GM23248 (cell line): ENCODE measurements around the gene CARD11. TPM values are rescaled to one million over a fixed set of nuclear protein-coding genes. Genes with fewer than 3 reads are reported as not detected.

Experiments used
- DNase-seq: peaks from one replicate; pipeline ENCODE4 v3.0.0-alpha.2; 2015
- H2AFZ ChIP-seq: fragments of 200-600 bp; sonication (generic); 2 replicates; pipeline ENCODE4 v1.6.1; 2016; ENCODE audit warnings: antibody characterized with exemption
- H3F3A ChIP-seq: fragments of 200-600 bp; sonication (generic); 2 replicates; pipeline ENCODE4 v1.6.1; 2016; ENCODE audit warnings: mild to moderate bottlenecking, antibody characterized with exemption, mixed run types; ENCODE audit not compliant: insufficient read depth
- H3K27ac ChIP-seq: fragments of 200-600 bp; sonication (generic); 2 replicates; pipeline ENCODE4 v1.5.1; 2016; ENCODE audit warnings: mild to moderate bottlenecking
- H3K27me3 ChIP-seq: fragments of 200-600 bp; sonication (generic); replicated peaks from 2 replicates; pipeline ENCODE4 v1.6.1; 2016; ENCODE audit warnings: mild to moderate bottlenecking; ENCODE audit not compliant: insufficient read depth
- H3K36me3 ChIP-seq: fragments of 200-600 bp; sonication (generic); 2 replicates; pipeline ENCODE4 v1.6.1; 2016; ENCODE audit warnings: low read depth, mild to moderate bottlenecking
- H3K4me1 ChIP-seq: fragments of 200-600 bp; sonication (generic); 2 replicates; pipeline ENCODE4 v1.6.1; 2016; ENCODE audit warnings: mild to moderate bottlenecking; ENCODE audit not compliant: insufficient read depth
- H3K4me2 ChIP-seq: fragments of 200-600 bp; sonication (generic); one replicate; pipeline ENCODE4 v1.6.1; 2016; ENCODE audit warnings: mild to moderate bottlenecking; ENCODE audit not compliant: unreplicated experiment
- H3K4me3 ChIP-seq: fragments of 200-600 bp; sonication (generic); 2 replicates; pipeline ENCODE4 v1.5.1; 2016; ENCODE audit warnings: mild to moderate bottlenecking
- H3K79me2 ChIP-seq: fragments of 200-600 bp; sonication (generic); 2 replicates; pipeline ENCODE4 v1.6.1; 2016; ENCODE audit warnings: mild to moderate bottlenecking; ENCODE audit not compliant: insufficient read depth
- H3K9ac ChIP-seq: fragments of 200-600 bp; sonication (generic); 2 replicates; pipeline ENCODE4 v1.6.1; 2016; ENCODE audit warnings: mild to moderate bottlenecking
- H3K9me2 ChIP-seq: fragments of 200-600 bp; sonication (generic); 2 replicates; pipeline ENCODE4 v1.6.1; 2016; ENCODE audit warnings: mixed run types, mild to moderate bottlenecking, moderate library complexity; ENCODE audit not compliant: insufficient read depth
- H3K9me3 ChIP-seq: fragments of 200-600 bp; sonication (generic); one replicate; pipeline ENCODE4 v1.6.1; 2017; ENCODE audit warnings: low read depth
- H4K20me1 ChIP-seq: fragments of 200-600 bp; sonication (generic); 2 replicates; pipeline ENCODE4 v1.6.0; 2016; ENCODE audit not compliant: insufficient read depth
- EZH2 ChIP-seq: fragments of 200-600 bp; sonication (generic); IDR thresholded peaks from 2 replicates; pipeline ENCODE4 v1.6.1; 2018; ENCODE audit warnings: antibody characterized with exemption, mild to moderate bottlenecking; ENCODE audit not compliant: insufficient read depth, poor library complexity, severe bottlenecking
- EZH2phosphoT487 ChIP-seq: fragments of 200-600 bp; sonication (generic); IDR thresholded peaks from 2 replicates; pipeline ENCODE4 v1.6.1; 2018; ENCODE audit warnings: antibody characterized with exemption, moderate library complexity, mild to moderate bottlenecking, low read depth; ENCODE audit not compliant: insufficient read depth
- WGBS, 2 experiments: methylation state at CpG; one replicate each; pipeline ENCODE4 v1.1.6; 2015 to 2017; ENCODE audit warnings: low lambda C conversion rate in 2 of 2, low coverage in 1 of 2; ENCODE audit errors: missing lambda C conversion rate in 2 of 2; 5-methylcytosine and 5-hydroxymethylcytosine counted together
- in situ Hi-C: fragments of 300-500 bp; cut with MboI; formaldehyde crosslinking; loops from 2 replicates; pipeline ENCODE4 v1.15.0; 2020
- polyA plus RNA-seq: library from polyadenylated mRNA; unstranded; fragments of >200 nt; fragmentation: Nextera tagmentation; extraction: Ambion mirVana; gene quantifications from 2 replicates; pipeline ENCODE4 v1.2.1, GENCODE V29; 2016
- total RNA-seq: library from RNA; depleted of rRNA; stranded (reverse); fragments of >200 nt; shearing (Covaris generic); gene quantifications from 2 replicates; pipeline ENCODE4 v1.2.3, GENCODE V29; 2014

CARD11 gene
- total and polyA plus RNA-seq, 2 experiments from 2014 or later: not detected

GRCh38 chr7:2880874-2881533 lies 162.7 kb downstream of the CARD11 start:
- Histone ChIP-seq H3K9ac (no peak overlapping the region), H3K4me1 (no peaks in the 10 kb centered on the region), H3K9me2 (no peaks in the 10 kb centered on the region), H2AFZ (no peak overlapping the region), H3K9me3 (no peaks in the 10 kb centered on the region), H3K36me3 (no peaks in the 10 kb centered on the region), H4K20me1 (no peaks in the 10 kb centered on the region), H3K27ac (no peak overlapping the region), H3K27me3 (no peaks in the 10 kb centered on the region), H3K4me3 (no peak overlapping the region), H3K4me2 (no peak overlapping the region), H3K79me2 (no peaks in the 10 kb centered on the region), H3F3A (no peaks in the 10 kb centered on the region)
- no peak for DNase-seq
- in situ Hi-C loops: loop anchor here (25.0 kb wide), 1 partner anchor 1006 kb away; no protein-coding TSS in a partner anchor
- 38 to 39% methylated on average over 18 of the region's 18 CpGs for WGBS, 2 experiments
- TF ChIP-seq EZH2phosphoT487 (no peak), EZH2 (no peak)

GRCh38 chr7:2880051-2880450 lies 163.6 kb downstream of the CARD11 start:
- Histone ChIP-seq H2AFZ (no peak overlapping the region), H3K9ac (no peak overlapping the region), H3K79me2 (no peaks in the 10 kb centered on the region), H3K9me3 (no peaks in the 10 kb centered on the region), H3K27ac (no peak overlapping the region), H4K20me1 (no peaks in the 10 kb centered on the region), H3F3A (0 out of 2 replicates have a peak, but pooled peaks cover 2% of the 10 kb centered on the region), H3K4me1 (no peaks in the 10 kb centered on the region), H3K4me3 (no peak overlapping the region), H3K36me3 (no peaks in the 10 kb centered on the region), H3K27me3 (no peaks in the 10 kb centered on the region), H3K4me2 (no peak overlapping the region), H3K9me2 (no peaks in the 10 kb centered on the region)
- WGBS, 2 experiments: 40 to 42% methylated on average over 8 of the region's 8 CpGs
- TF ChIP-seq EZH2 (no peak), EZH2phosphoT487 (no peak)
- in situ Hi-C loops: loop anchor here (25.0 kb wide), 1 partner anchor 1007 kb away; no protein-coding TSS in a partner anchor
- DNase-seq: no peak

GRCh38 chr7:2879354-2879753 lies 164.3 kb downstream of the CARD11 start:
- Histone ChIP-seq H3K9ac (no peak overlapping the region), H3K79me2 (no peaks in the 10 kb centered on the region), H3K4me1 (no peaks in the 10 kb centered on the region), H2AFZ (no peak overlapping the region), H3K4me3 (no peak overlapping the region), H3K27me3 (no peaks in the 10 kb centered on the region), H3K9me2 (no peaks in the 10 kb centered on the region), H3K4me2 (no peak overlapping the region), H3K27ac (no peak overlapping the region), H3K36me3 (no peaks in the 10 kb centered on the region), H4K20me1 (no peaks in the 10 kb centered on the region), H3K9me3 (no peaks in the 10 kb centered on the region), H3F3A (peaks cover 9% of the 10 kb centered on the region; the same call in 1 of the 2 replicates)
- TF ChIP-seq EZH2 (no peak), EZH2phosphoT487 (no peak)
- DNase-seq: no peak
- 63 to 67% methylated on average over 8 of the region's 8 CpGs for WGBS, 2 experiments
- in situ Hi-C loops: loop anchor here (10.0 to 25.0 kb wide), 2 partner anchors 275 to 1008 kb away; no protein-coding TSS in a partner anchor

- Histone ChIP-seq H3K9me2 (no peaks in the 10 kb centered on the region), H3K9me3 (no peaks in the 10 kb centered on the region), H3K27ac (no peak overlapping the region), H3F3A (peaks cover 14% of the 10 kb centered on the region), H3K9ac (no peak overlapping the region), H3K36me3 (no peaks in the 10 kb centered on the region), H3K4me2 (no peak overlapping the region), H3K79me2 (no peaks in the 10 kb centered on the region), H3K27me3 (no peaks in the 10 kb centered on the region), H4K20me1 (no peaks in the 10 kb centered on the region), H2AFZ (no peak overlapping the region), H3K4me1 (no peaks in the 10 kb centered on the region), H3K4me3 (no peak overlapping the region)
- in situ Hi-C loops: loop anchor here (10.0 to 25.0 kb wide), 2 partner anchors 276 to 1009 kb away; no protein-coding TSS in a partner anchor
- 35 to 46% methylated on average over 3 of the region's 3 CpGs for WGBS, 2 experiments
- TF ChIP-seq EZH2phosphoT487: no peak
- TF ChIP-seq EZH2: no peak
- DNase-seq: no peak
These were observed 165.4 kb downstream of the CARD11 start for GRCh38 chr7:2878306-2878705.
